HL-60 (cell line): Measurements from ENCODE around the gene TRIM17.

Experiments used
- DNase-seq, 2 experiments: peaks; one replicate each; pipeline ENCODE4 v3.0.0-alpha.2; 2010 to 2020; ENCODE audit warnings: low read depth in 1 of 2, low spot score in 1 of 2
- H3K27ac ChIP-seq: fragments of 250-450 bp; sonication (Bioruptor Pico); replicated peaks from 2 replicates; pipeline ENCODE4 v1.5.1; 2020; ENCODE audit warnings: mild to moderate bottlenecking, moderate library complexity
- H3K27me3 ChIP-seq: fragments of 250-450 bp; sonication (Bioruptor Pico); 2 replicates; pipeline ENCODE4 v1.5.1; 2021; ENCODE audit warnings: mild to moderate bottlenecking, moderate library complexity; ENCODE audit not compliant: insufficient read depth, poor library complexity, severe bottlenecking
- H3K4me3 ChIP-seq: replicated peaks from 2 replicates; pipeline ENCODE4 v1.5.1; 2011; ENCODE audit warnings: mild to moderate bottlenecking, control low read depth, low read length; ENCODE audit not compliant: insufficient read depth
- GABPA ChIP-seq: IDR thresholded peaks from 2 replicates; pipeline ENCODE4 v1.6.1; 2012; ENCODE audit warnings: low read depth
- POLR2AphosphoS5 ChIP-seq: IDR thresholded peaks from 2 replicates; pipeline ENCODE4 v1.6.1; 2012; ENCODE audit warnings: low read depth
- SPI1 ChIP-seq: IDR thresholded peaks from 2 replicates; pipeline ENCODE4 v1.6.1; 2012; ENCODE audit warnings: low read depth, mild to moderate bottlenecking, borderline replicate concordance
- long read RNA-seq: library from polyadenylated mRNA; unstranded; transcript quantifications from one replicate; pipeline ENCODE4 v2.0.0, GENCODE V29; 2020
- TF ChIP-seq, protein P1 (sequence below): IDR thresholded peaks from 2 replicates; pipeline ENCODE4 v1.6.1; 2012; ENCODE audit warnings: low read depth; ENCODE audit not compliant: insufficient replicate concordance
- TF ChIP-seq, protein P2 (sequence below): IDR thresholded peaks from one replicate; pipeline ENCODE4 v1.5.1; 2011; ENCODE audit warnings: low read length, control low read depth, inconsistent platforms; ENCODE audit not compliant: insufficient read depth

TRIM17 gene, protein sequence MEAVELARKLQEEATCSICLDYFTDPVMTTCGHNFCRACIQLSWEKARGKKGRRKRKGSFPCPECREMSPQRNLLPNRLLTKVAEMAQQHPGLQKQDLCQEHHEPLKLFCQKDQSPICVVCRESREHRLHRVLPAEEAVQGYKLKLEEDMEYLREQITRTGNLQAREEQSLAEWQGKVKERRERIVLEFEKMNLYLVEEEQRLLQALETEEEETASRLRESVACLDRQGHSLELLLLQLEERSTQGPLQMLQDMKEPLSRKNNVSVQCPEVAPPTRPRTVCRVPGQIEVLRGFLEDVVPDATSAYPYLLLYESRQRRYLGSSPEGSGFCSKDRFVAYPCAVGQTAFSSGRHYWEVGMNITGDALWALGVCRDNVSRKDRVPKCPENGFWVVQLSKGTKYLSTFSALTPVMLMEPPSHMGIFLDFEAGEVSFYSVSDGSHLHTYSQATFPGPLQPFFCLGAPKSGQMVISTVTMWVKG
- long read RNA-seq, result 0 reads

DNA sequence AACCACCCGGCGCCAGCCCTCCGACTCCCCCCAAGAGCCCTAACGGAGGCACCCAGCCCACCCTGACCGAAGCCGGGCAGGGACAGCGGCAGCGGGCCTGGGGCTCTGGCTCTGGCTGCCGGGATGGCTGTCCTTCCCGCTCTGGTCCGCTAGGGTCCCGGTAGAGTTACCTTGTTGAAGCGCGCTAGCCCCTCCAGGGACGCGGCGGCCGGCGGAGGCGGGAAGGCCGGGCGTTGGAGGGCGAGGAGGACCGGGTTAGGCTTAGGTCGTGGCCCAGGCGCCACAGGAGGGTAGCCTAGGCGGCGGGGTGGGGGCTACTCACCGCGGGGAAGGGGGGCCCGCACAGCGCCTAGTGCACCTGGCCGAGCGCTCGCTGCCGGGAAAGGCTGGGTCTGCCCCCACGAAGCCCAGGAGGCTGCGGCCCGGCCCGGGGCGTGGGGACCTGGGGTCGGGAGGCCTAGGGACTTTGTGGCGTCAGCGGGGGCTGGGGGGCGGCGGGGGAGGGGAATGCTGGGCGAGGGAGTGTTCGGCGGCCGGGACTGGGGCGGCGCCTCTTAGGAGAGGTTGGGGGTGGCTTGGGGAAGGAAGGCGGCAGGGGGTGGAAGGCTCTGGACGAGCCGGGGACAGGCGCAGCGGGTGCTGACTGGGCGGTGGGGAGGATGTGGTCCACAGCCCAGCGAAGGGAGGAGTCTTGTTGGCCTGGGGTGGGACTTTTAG, at the start of gene TRIM17:
Gene TRIM17 (minus strand): TSS at position 645 of the 717 bp plus-strand sequence. CDS start 1,789 bp downstream, outside the sequence.
- DNase-seq, result no peak
- no peak within 1 kb of the TSS for H3K27ac ChIP-seq
- H3K4me3 ChIP-seq, result no peak within 1 kb of the TSS
- TF ChIP-seq GABPA, result no peak
- TF ChIP-seq, protein P1, sequence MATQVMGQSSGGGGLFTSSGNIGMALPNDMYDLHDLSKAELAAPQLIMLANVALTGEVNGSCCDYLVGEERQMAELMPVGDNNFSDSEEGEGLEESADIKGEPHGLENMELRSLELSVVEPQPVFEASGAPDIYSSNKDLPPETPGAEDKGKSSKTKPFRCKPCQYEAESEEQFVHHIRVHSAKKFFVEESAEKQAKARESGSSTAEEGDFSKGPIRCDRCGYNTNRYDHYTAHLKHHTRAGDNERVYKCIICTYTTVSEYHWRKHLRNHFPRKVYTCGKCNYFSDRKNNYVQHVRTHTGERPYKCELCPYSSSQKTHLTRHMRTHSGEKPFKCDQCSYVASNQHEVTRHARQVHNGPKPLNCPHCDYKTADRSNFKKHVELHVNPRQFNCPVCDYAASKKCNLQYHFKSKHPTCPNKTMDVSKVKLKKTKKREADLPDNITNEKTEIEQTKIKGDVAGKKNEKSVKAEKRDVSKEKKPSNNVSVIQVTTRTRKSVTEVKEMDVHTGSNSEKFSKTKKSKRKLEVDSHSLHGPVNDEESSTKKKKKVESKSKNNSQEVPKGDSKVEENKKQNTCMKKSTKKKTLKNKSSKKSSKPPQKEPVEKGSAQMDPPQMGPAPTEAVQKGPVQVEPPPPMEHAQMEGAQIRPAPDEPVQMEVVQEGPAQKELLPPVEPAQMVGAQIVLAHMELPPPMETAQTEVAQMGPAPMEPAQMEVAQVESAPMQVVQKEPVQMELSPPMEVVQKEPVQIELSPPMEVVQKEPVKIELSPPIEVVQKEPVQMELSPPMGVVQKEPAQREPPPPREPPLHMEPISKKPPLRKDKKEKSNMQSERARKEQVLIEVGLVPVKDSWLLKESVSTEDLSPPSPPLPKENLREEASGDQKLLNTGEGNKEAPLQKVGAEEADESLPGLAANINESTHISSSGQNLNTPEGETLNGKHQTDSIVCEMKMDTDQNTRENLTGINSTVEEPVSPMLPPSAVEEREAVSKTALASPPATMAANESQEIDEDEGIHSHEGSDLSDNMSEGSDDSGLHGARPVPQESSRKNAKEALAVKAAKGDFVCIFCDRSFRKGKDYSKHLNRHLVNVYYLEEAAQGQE, result no peak
- TF ChIP-seq, protein P2, sequence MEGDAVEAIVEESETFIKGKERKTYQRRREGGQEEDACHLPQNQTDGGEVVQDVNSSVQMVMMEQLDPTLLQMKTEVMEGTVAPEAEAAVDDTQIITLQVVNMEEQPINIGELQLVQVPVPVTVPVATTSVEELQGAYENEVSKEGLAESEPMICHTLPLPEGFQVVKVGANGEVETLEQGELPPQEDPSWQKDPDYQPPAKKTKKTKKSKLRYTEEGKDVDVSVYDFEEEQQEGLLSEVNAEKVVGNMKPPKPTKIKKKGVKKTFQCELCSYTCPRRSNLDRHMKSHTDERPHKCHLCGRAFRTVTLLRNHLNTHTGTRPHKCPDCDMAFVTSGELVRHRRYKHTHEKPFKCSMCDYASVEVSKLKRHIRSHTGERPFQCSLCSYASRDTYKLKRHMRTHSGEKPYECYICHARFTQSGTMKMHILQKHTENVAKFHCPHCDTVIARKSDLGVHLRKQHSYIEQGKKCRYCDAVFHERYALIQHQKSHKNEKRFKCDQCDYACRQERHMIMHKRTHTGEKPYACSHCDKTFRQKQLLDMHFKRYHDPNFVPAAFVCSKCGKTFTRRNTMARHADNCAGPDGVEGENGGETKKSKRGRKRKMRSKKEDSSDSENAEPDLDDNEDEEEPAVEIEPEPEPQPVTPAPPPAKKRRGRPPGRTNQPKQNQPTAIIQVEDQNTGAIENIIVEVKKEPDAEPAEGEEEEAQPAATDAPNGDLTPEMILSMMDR, result no peak
- TF ChIP-seq SPI1, result no peak
- no peak for TF ChIP-seq POLR2AphosphoS5
- H3K27me3 ChIP-seq, result peaks cover 30% of the 10 kb centered on the region

- no peak overlapping the region for H3K4me3 ChIP-seq
- no peak overlapping the region for H3K27ac ChIP-seq
- DNase-seq, result no peak
- peaks cover 75% of the 10 kb centered on the region for H3K27me3 ChIP-seq
- TF ChIP-seq POLR2AphosphoS5, result no peak
- TF ChIP-seq, protein P2, result no peak
- TF ChIP-seq, protein P1, result no peak
- TF ChIP-seq GABPA, result no peak
- no peak for TF ChIP-seq SPI1
These were observed 49.0 kb upstream of the TRIM17 start for GRCh38 chr1:228465571-228466146.

DNA sequence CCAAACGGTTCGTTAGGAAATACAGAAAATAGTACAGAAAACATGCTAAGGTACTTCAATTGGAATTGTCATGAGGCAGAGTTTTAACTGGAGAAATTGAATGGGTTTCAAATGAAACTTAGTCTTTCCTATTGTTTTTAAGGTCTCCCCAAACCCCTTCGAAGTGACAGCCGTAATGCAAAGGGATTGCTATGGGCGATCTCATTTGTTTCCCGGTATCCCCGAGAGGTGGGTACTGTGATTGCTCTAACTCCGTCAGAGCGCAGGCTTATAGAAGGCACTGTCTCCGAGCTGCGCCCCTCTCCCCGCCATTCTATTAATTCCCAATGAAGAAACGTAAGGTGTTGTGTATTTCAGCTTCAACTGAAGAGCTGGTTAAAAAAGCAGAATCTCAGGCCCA, 48.5 kb upstream of the TRIM17 start:
- Histone ChIP-seq H3K27ac (no peak overlapping the region), H3K4me3 (no peak overlapping the region), H3K27me3 (peaks cover 75% of the 10 kb centered on the region)
- TF ChIP-seq POLR2AphosphoS5 (no peak), GABPA (no peak), SPI1 (no peak)
- TF ChIP-seq, protein P1, result no peak
- TF ChIP-seq, protein P2, result no peak
- DNase-seq, result no peak
